PC-3 (cell line): Measurements from ENCODE around the gene PDIA3. TPM values are rescaled to one million over a fixed set of nuclear protein-coding genes. Genes with fewer than 3 reads are reported as not detected.

ENCODE experiments used
- ATAC-seq: fragments of 200-7000 bp; cut with Tn5 transposase; 2 replicates; pipeline ENCODE4 v1.9.1; 2020; ENCODE audit warnings: mild to moderate bottlenecking, moderate library complexity
- BruUV-seq: library from RNA; stranded (reverse); fragments of 400-500 nt; replicated peaks from 2 replicates; lab custom pipeline; 2021; lab: Mats Ljungman, UMichigan
- CTCF ChIA-PET: fragments of 300-600 bp; sonication (Branson Sonifier 250); formaldehyde crosslinking; loops from one replicate; lab custom pipeline; 2022; ENCODE audit warnings: antibody characterized with exemption; lab: Charles Lee
- POLR2A ChIA-PET: fragments of 300-600 bp; sonication (Branson Sonifier 250); formaldehyde crosslinking; loops from one replicate; lab custom pipeline; 2022; ENCODE audit warnings: antibody characterized with exemption; ENCODE audit not compliant: unreplicated experiment; lab: Charles Lee
- DNase-seq: peaks from one replicate; pipeline ENCODE4 v3.0.0-alpha.2; 2015
- H2AFZ ChIP-seq: fragments of 300-600 bp; sonication (generic); 2 replicates; pipeline ENCODE4 v1.6.0; 2016; ENCODE audit warnings: antibody characterized with exemption, low read length
- H3F3A ChIP-seq: fragments of 300-600 bp; sonication (generic); one replicate; pipeline ENCODE4 v1.6.0; 2017; ENCODE audit warnings: antibody characterized with exemption, low read length, control low read depth, mild to moderate bottlenecking; ENCODE audit not compliant: unreplicated experiment
- H3K27ac ChIP-seq: fragments of 300-600 bp; sonication (generic); 2 replicates; pipeline ENCODE4 v1.5.1; 2016; ENCODE audit warnings: mild to moderate bottlenecking, low read length
- H3K27me3 ChIP-seq: fragments of 300-600 bp; sonication (generic); 2 replicates; pipeline ENCODE4 v1.6.1; 2016; ENCODE audit warnings: low read length, mixed read lengths
- H3K36me3 ChIP-seq: fragments of 300-600 bp; sonication (generic); 2 replicates; pipeline ENCODE4 v1.6.1; 2016; ENCODE audit warnings: low read depth, mixed run types, low read length, mixed read lengths
- H3K4me1 ChIP-seq: fragments of 300-600 bp; sonication (generic); 2 replicates; pipeline ENCODE4 v1.5.1; 2016; ENCODE audit warnings: low read length; ENCODE audit not compliant: insufficient read depth
- H3K4me2 ChIP-seq: fragments of 300-600 bp; sonication (generic); 2 replicates; pipeline ENCODE4 v1.6.0; 2016; ENCODE audit warnings: low read length
- H3K4me3 ChIP-seq: fragments of 300-600 bp; sonication (generic); 2 replicates; pipeline ENCODE4 v1.5.1; 2016; ENCODE audit warnings: mild to moderate bottlenecking, low read length, mixed read lengths
- H3K79me2 ChIP-seq: fragments of 300-600 bp; sonication (generic); 2 replicates; pipeline ENCODE4 v1.6.1; 2017; ENCODE audit warnings: low read length, mixed read lengths
- H3K9ac ChIP-seq: fragments of 300-600 bp; sonication (generic); 2 replicates; pipeline ENCODE4 v1.6.0; 2016; ENCODE audit warnings: mild to moderate bottlenecking, low read length
- H3K9me2 ChIP-seq: fragments of 300-600 bp; sonication (generic); replicated peaks from 2 replicates; pipeline ENCODE4 v1.6.1; 2016; ENCODE audit warnings: mixed run types, low read length, mixed read lengths
- H3K9me3 ChIP-seq: fragments of 300-600 bp; sonication (generic); 2 replicates; pipeline ENCODE4 v1.6.1; 2016; ENCODE audit warnings: low read length, mixed read lengths
- H4K20me1 ChIP-seq: fragments of 300-600 bp; sonication (generic); 2 replicates; pipeline ENCODE4 v1.6.1; 2016; ENCODE audit warnings: low read length, mixed read lengths
- CTCF ChIP-seq: fragments of 300-600 bp; sonication (generic); conservative IDR thresholded peaks from 2 replicates; pipeline ENCODE4 v1.5.1; 2017; ENCODE audit warnings: antibody characterized with exemption, low read depth, mild to moderate bottlenecking, low read length
- EZH2 ChIP-seq: fragments of 300-600 bp; sonication (generic); IDR thresholded peaks from one replicate; pipeline ENCODE4 v1.6.1; 2017; ENCODE audit warnings: antibody characterized with exemption, mild to moderate bottlenecking, low read length; ENCODE audit not compliant: unreplicated experiment
- EZH2phosphoT487 ChIP-seq: fragments of 300-600 bp; sonication (generic); IDR thresholded peaks from 2 replicates; pipeline ENCODE4 v1.6.1; 2018; ENCODE audit warnings: mild to moderate bottlenecking, antibody characterized with exemption, low read length, borderline replicate concordance
- intact Hi-C: fragments of 100-400 bp; cut with micrococcal nuclease; formaldehyde crosslinking; loops from 2 replicates; pipeline ENCODE4 v1.9.0; 2023
- total RNA-seq: library from RNA; depleted of rRNA; stranded (reverse); fragments of >200 nt; gene quantifications from 2 replicates; pipeline ENCODE4 v1.2.3, GENCODE V29; 2014

PDIA3 gene
- total RNA-seq, 1 experiment from 2014 or later: 187 TPM

- Histone ChIP-seq H3K27ac (peak within 1 kb of the TSS; percentile 63), H3K9me3 (no peaks in the 10 kb centered on the region), H3K4me2 (peak within 1 kb of the TSS; percentile 82), H3K27me3 (no peaks in the 10 kb centered on the region), H3K4me1 (peaks cover 17% of the 10 kb centered on the region; the same call in 1 of the 2 replicates), H3K79me2 (peaks cover 10% of the 10 kb centered on the region; the same call in 1 of the 2 replicates), H2AFZ (peak within 1 kb of the TSS; percentile 90), H4K20me1 (no peaks in the 10 kb centered on the region), H3F3A (no peaks in the 10 kb centered on the region), H3K9me2 (no peaks in the 10 kb centered on the region), H3K9ac (peak within 1 kb of the TSS; percentile 73), H3K4me3 (peak within 1 kb of the TSS; percentile 83), H3K36me3 (peaks cover 23% of the 10 kb centered on the region)
- BruUV-seq: no TSS peak
- ChIA-PET POLR2A (interaction anchor here (0.5 to 0.6 kb wide), 3 partner anchors 16 to 379 kb away, joined by 3 to 5 read pairs (median 3); partner anchors contain the start of gene SERF2), CTCF (interaction anchor here (0.5 to 1.1 kb wide), 3 partner anchors 48 to 679 kb away, joined by 4 read pairs; partner anchors contain the start of gene MFAP1)
- intact Hi-C loops: loop anchor here (1.0 to 2.0 kb wide), 2 partner anchors 16 to 22 kb away; partner anchors contain the start of gene SERF2
- ATAC-seq (peak; percentile 65), DNase-seq (peak; percentile 83)
- TF ChIP-seq EZH2 (no peak), CTCF (no peak), EZH2phosphoT487 (no peak)
These were observed 30.6 kb downstream of the PDIA3 start, which contains the start of gene ELL3 for GRCh38 chr15:43776718-43777266. Gene ELL3 (minus strand): TSS chr15:43776966. CDS start chr15:43776901, 65 bp downstream.

- ATAC-seq: peak; percentile 52
- TSS peak; percentile 14 for BruUV-seq
- TF ChIP-seq EZH2: no peak
- TF ChIP-seq EZH2phosphoT487: no peak
- peak; percentile 94 for TF ChIP-seq CTCF
- Histone ChIP-seq H3K9me3 (no peaks in the 10 kb centered on the region), H3K4me3 (peak overlapping the region; percentile 83), H3K27me3 (no peaks in the 10 kb centered on the region), H3K36me3 (peaks cover 17% of the 10 kb centered on the region), H3K79me2 (peaks cover 10% of the 10 kb centered on the region; the same call in 1 of the 2 replicates), H4K20me1 (no peaks in the 10 kb centered on the region), H3K9me2 (no peaks in the 10 kb centered on the region), H3F3A (no peaks in the 10 kb centered on the region), H3K9ac (peak overlapping the region; percentile 73), H3K4me1 (peaks cover 17% of the 10 kb centered on the region; the same call in 1 of the 2 replicates), H2AFZ (peak overlapping the region; percentile 90), H3K27ac (peak overlapping the region; percentile 63), H3K4me2 (peak overlapping the region; percentile 82)
- intact Hi-C loops: loop anchor here (2.0 kb wide), 1 partner anchor 15 kb away; the partner anchor contains the start of gene SERF2
- peak; percentile 77 for DNase-seq
- ChIA-PET POLR2A (interaction anchor here (0.5 kb wide), 1 partner anchor 15 kb away, joined by 3 read pairs; the partner anchor contains the start of gene SERF2), CTCF (interaction anchor here (0.5 to 1.1 kb wide), 3 partner anchors 47 to 678 kb away, joined by 4 read pairs; partner anchors contain the start of gene MFAP1)
These were observed 31.2 kb downstream of the PDIA3 start for GRCh38 chr15:43777267-43777914.
